ENCODE measurements around the gene MBNL2. TPM values are rescaled to one million over a fixed set of nuclear protein-coding genes. Genes with fewer than 3 reads are reported as not detected.

The MBNL2 gene
- total RNA-seq, 1 experiment from 2014 or later = 17.8 TPM

DNA sequence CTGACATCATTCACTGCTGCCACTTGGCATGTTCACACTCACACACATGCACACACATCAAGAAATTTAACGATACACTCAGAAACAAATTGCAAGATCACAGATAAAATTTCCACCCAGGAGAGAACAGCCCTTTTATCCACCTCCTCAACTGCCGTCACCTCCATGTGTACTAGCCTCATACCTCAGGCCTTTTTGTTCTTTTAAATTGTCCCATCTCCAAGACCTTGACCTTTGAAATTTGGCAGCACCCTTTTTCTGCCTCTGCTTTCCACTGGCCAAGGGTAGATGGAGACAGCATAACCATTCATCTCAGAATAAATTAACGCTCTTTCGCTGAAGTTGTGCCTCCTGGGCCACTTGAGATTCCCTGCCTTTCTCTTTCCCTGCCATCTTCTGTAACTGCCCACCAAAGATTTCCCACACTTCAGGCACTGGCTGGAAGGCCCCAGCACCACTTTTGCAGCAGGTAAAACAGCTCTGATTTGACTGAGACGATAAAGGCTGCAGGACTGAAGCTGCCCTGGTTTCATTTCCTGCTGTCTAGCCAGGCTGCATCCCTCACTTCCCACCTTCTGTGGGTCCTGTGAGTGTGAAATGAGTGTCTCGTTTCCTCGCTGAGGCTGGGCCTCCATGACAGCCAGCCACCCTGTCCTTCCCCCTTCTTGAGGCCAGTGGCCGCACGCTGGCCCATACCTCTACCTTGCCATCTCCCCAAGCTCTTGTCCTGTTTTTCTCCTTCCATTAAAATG is 39.3 kb downstream of the MBNL2 start:
- no peak overlapping the region for H3K4me3 ChIP-seq (ENCODE audit: low read length)
- H3K79me2 ChIP-seq (ENCODE audit: low read length) = peaks cover 10% of the 10 kb centered on the region
- no peak overlapping the region for H3K9ac ChIP-seq (ENCODE audit: low read length)
- H3K9me3 ChIP-seq (ENCODE audit: low read length) = no peaks in the 10 kb centered on the region
- ChIA-PET POLR2A (ENCODE audit: unreplicated experiment) (no interaction called here), CTCF (no interaction called here)
- H3K4me2 ChIP-seq (ENCODE audit: low read length) = no peak overlapping the region
- H3K27me3 ChIP-seq (ENCODE audit: low read length) = no peaks in the 10 kb centered on the region
- TF ChIP-seq EZH2phosphoT487 (IDR thresholded peaks at IDR 0.05; ENCODE audit: borderline replicate concordance, low read length) (no peak), EZH2 (IDR thresholded peaks at IDR 0.05; ENCODE audit: low read length, unreplicated experiment) (no peak)
- TF ChIP-seq, protein P1, sequence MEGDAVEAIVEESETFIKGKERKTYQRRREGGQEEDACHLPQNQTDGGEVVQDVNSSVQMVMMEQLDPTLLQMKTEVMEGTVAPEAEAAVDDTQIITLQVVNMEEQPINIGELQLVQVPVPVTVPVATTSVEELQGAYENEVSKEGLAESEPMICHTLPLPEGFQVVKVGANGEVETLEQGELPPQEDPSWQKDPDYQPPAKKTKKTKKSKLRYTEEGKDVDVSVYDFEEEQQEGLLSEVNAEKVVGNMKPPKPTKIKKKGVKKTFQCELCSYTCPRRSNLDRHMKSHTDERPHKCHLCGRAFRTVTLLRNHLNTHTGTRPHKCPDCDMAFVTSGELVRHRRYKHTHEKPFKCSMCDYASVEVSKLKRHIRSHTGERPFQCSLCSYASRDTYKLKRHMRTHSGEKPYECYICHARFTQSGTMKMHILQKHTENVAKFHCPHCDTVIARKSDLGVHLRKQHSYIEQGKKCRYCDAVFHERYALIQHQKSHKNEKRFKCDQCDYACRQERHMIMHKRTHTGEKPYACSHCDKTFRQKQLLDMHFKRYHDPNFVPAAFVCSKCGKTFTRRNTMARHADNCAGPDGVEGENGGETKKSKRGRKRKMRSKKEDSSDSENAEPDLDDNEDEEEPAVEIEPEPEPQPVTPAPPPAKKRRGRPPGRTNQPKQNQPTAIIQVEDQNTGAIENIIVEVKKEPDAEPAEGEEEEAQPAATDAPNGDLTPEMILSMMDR (conservative IDR thresholded peaks at IDR 0.05; ENCODE audit: low read depth, low read length) = no peak
- peaks cover 43% of the 10 kb centered on the region for H3K4me1 ChIP-seq (ENCODE audit: insufficient read depth, low read length)
- no TSS peak for BruUV-seq (replicated peaks)
- no peak overlapping the region for H3K27ac ChIP-seq (ENCODE audit: low read length)
- H3K9me2 ChIP-seq (replicated peaks; ENCODE audit: low read length) = no peaks in the 10 kb centered on the region
- DNase-seq = no peak
- no peak for ATAC-seq
- H3K36me3 ChIP-seq (ENCODE audit: low read depth, low read length) = no peaks in the 10 kb centered on the region
- H2AFZ ChIP-seq (ENCODE audit: low read length) = no peak overlapping the region
- intact Hi-C loops (cut with micrococcal nuclease) = no loop called here
- no peaks in the 10 kb centered on the region for H4K20me1 ChIP-seq (ENCODE audit: low read length)
- no peaks in the 10 kb centered on the region for H3F3A ChIP-seq (ENCODE audit: low read length, unreplicated experiment)

DNA sequence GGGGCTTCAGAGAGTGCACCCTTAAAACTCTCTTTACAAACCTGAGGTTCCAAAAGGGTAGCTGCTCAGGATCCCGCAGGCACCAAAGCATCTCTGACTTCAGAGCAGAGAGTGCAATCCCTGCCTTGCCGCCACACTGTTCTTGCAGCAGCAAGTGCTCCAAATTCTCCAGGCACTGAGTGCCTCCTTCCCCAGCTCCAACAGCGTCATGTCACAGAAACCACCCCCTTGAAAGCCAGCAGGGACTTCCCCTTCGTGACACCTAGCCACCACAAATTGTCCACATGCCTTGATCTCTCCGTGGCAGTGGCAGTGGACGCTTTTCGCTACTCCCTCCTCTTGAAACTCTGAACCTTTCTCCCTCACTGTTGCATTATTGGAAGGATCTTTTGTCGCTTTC is 39.9 kb downstream of the MBNL2 start:
- ATAC-seq (no peak), DNase-seq (no peak)
- CTCF ChIA-PET = no interaction called here
- Histone ChIP-seq H3K4me1 (ENCODE audit: insufficient read depth, low read length) (peaks cover 37% of the 10 kb centered on the region), H3K9me2 (replicated peaks; ENCODE audit: low read length) (no peaks in the 10 kb centered on the region), H4K20me1 (ENCODE audit: low read length) (no peaks in the 10 kb centered on the region), H2AFZ (ENCODE audit: low read length) (no peak overlapping the region), H3K27ac (ENCODE audit: low read length) (no peak overlapping the region), H3K79me2 (ENCODE audit: low read length) (peaks cover 10% of the 10 kb centered on the region), H3F3A (ENCODE audit: low read length, unreplicated experiment) (no peaks in the 10 kb centered on the region), H3K4me2 (ENCODE audit: low read length) (no peak overlapping the region), H3K4me3 (ENCODE audit: low read length) (no peak overlapping the region), H3K9me3 (ENCODE audit: low read length) (no peaks in the 10 kb centered on the region), H3K9ac (ENCODE audit: low read length) (no peak overlapping the region), H3K27me3 (ENCODE audit: low read length) (no peaks in the 10 kb centered on the region), H3K36me3 (ENCODE audit: low read depth, low read length) (no peaks in the 10 kb centered on the region)
- TF ChIP-seq, protein P1 (conservative IDR thresholded peaks at IDR 0.05; ENCODE audit: low read depth, low read length) = no peak
- TF ChIP-seq EZH2 (IDR thresholded peaks at IDR 0.05; ENCODE audit: low read length, unreplicated experiment) (no peak), EZH2phosphoT487 (IDR thresholded peaks at IDR 0.05; ENCODE audit: borderline replicate concordance, low read length) (no peak)
- POLR2A ChIA-PET (ENCODE audit: unreplicated experiment) = no interaction called here
- intact Hi-C loops (cut with micrococcal nuclease) = no loop called here
- BruUV-seq (replicated peaks) = no TSS peak

DNA sequence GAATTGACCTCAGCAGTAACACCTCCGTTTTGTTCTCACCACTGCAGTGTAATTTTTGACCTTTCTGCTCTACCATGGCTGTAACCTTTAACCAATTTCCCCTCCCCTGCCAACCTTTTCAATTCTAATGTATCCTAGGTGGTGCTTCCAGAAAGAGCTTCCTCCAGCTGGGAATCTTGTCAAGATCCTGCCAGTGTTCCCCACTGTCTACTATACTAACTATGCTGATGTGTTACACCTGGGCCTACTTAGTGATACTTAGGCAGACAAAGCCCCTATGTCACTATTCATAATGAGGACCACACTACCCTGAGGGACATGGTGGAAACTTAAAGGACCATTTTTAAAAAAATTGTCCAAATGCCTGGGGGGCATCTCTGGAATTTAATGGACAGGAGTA is 41.0 kb downstream of the MBNL2 start:
- H3K9me3 ChIP-seq (ENCODE audit: low read length) = no peaks in the 10 kb centered on the region
- H3F3A ChIP-seq (ENCODE audit: low read length, unreplicated experiment) = no peaks in the 10 kb centered on the region
- BruUV-seq (replicated peaks) = no TSS peak
- ChIA-PET POLR2A (ENCODE audit: unreplicated experiment) (no interaction called here), CTCF (no interaction called here)
- no peaks in the 10 kb centered on the region for H3K9me2 ChIP-seq (replicated peaks; ENCODE audit: low read length)
- peaks cover 10% of the 10 kb centered on the region for H3K79me2 ChIP-seq (ENCODE audit: low read length)
- H3K4me3 ChIP-seq (ENCODE audit: low read length) = no peak overlapping the region
- ATAC-seq (no peak), DNase-seq (no peak)
- no peak overlapping the region for H3K27ac ChIP-seq (ENCODE audit: low read length)
- no peak overlapping the region for H3K9ac ChIP-seq (ENCODE audit: low read length)
- no peaks in the 10 kb centered on the region for H4K20me1 ChIP-seq (ENCODE audit: low read length)
- no peaks in the 10 kb centered on the region for H3K36me3 ChIP-seq (ENCODE audit: low read depth, low read length)
- H2AFZ ChIP-seq (ENCODE audit: low read length) = no peak overlapping the region
- intact Hi-C loops (cut with micrococcal nuclease) = no loop called here
- no peak overlapping the region for H3K4me2 ChIP-seq (ENCODE audit: low read length)
- TF ChIP-seq EZH2 (IDR thresholded peaks at IDR 0.05; ENCODE audit: low read length, unreplicated experiment) = no peak
- TF ChIP-seq, protein P1 (conservative IDR thresholded peaks at IDR 0.05; ENCODE audit: low read depth, low read length) = no peak
- TF ChIP-seq EZH2phosphoT487 (IDR thresholded peaks at IDR 0.05; ENCODE audit: borderline replicate concordance, low read length) = no peak
- H3K27me3 ChIP-seq (ENCODE audit: low read length) = no peaks in the 10 kb centered on the region
- H3K4me1 ChIP-seq (ENCODE audit: insufficient read depth, low read length) = peaks cover 27% of the 10 kb centered on the region

Data from PC-3 (cell line).